Gastrocnemius medialis (tissue), 4 donors: Measurements from ENCODE around the gene ALK. TPM values are rescaled to one million over a fixed set of nuclear protein-coding genes. Genes with fewer than 3 reads are reported as not detected.

Experiments
- ATAC-seq, 2 donors: fragments of 150-250 bp; one replicate each; pipeline ENCODE4 v1.9.1; 2016
- DNase-seq, 2 donors: peaks; one replicate each; pipeline ENCODE4 v3.0.0-alpha.2; 2019
- H3K27ac ChIP-seq, 4 donors: fragments of 200-600 bp; sonication (generic); 1 replicate in 1 of 4; 2 replicates in 3 of 4; pipeline ENCODE4 v1.5.1; 2016 to 2018; ENCODE audit warnings: mild to moderate bottlenecking in 2 of 4, moderate library complexity in 1 of 4
- H3K27me3 ChIP-seq, 3 donors: fragments of 200-600 bp; sonication (generic) in 2 of 3; 1 replicate in 1 of 3; 2 replicates in 2 of 3; pipeline versions ENCODE4 v1.5.1 to v1.6.0; 2016 to 2019; ENCODE audit warnings: mild to moderate bottlenecking in 1 of 3, moderate library complexity in 1 of 3
- H3K36me3 ChIP-seq, 2 donors: fragments of 200-600 bp; sonication (generic) in 1 of 2; one replicate each; pipeline ENCODE4 v1.5.1; 2017 to 2018
- H3K4me1 ChIP-seq, 2 donors: fragments of 200-600 bp; sonication (generic) in 1 of 2; one replicate each; pipeline ENCODE4 v1.5.1; 2016 to 2017; ENCODE audit warnings: mild to moderate bottlenecking in 2 of 2
- H3K4me3 ChIP-seq, 4 donors: fragments of 200-600 bp; sonication (generic) in 3 of 4; 1 replicate in 1 of 4; 2 replicates in 3 of 4; pipeline ENCODE4 v1.5.1; 2016 to 2019; ENCODE audit warnings: mild to moderate bottlenecking in 2 of 4
- H3K9me3 ChIP-seq, 3 donors: fragments of 200-600 bp; sonication (generic) in 2 of 3; 1 replicate in 1 of 3; 2 replicates in 2 of 3; pipeline ENCODE4 v1.5.1; 2016 to 2019
- POLR2A ChIP-seq, 2 donors: fragments of 450-650 bp; IDR thresholded peaks; one replicate each; pipeline ENCODE4 v1.6.1; 2017; ENCODE audit warnings: antibody characterized with exemption in 2 of 2, mild to moderate bottlenecking in 2 of 2, moderate library complexity in 2 of 2
- in situ Hi-C, 4 donors: fragments of 200-750 bp; cut with MboI; loops; one replicate each; pipeline versions ENCODE4 v1.15.0 to v1.8.0; 2017; ENCODE audit warnings: low sequenced_read_pairs in 4 of 4
- intact Hi-C: fragments of 100-400 bp; cut with DNase I; formaldehyde crosslinking; loops from one replicate; pipeline ENCODE4 v1.15.1; 2023; ENCODE audit warnings: low total_unique reads
- total RNA-seq, 4 donors: library from RNA; depleted of rRNA; stranded (reverse); fragments of >200 nt; gene quantifications; one replicate each; pipeline versions ENCODE4 v1.1.0 to v1.2.3, GENCODE V29; 2016
- TF ChIP-seq, protein P1 (sequence below), 5 experiments: fragments of 450-650 bp in 3 of 5; fragments of 200-600 bp in 2 of 5; sonication (generic) in 2 of 5; IDR thresholded peaks in 4 of 5; conservative IDR thresholded peaks in 1 of 5; 1 replicate in 4 of 5; 2 replicates in 1 of 5; pipeline ENCODE4 v1.5.1; 2016 to 2019; ENCODE audit warnings: antibody characterized with exemption in 5 of 5, mild to moderate bottlenecking in 3 of 5, moderate library complexity in 3 of 5

The ALK gene
- total RNA-seq, 4 donors from 2014 or later = not detected

DNA sequence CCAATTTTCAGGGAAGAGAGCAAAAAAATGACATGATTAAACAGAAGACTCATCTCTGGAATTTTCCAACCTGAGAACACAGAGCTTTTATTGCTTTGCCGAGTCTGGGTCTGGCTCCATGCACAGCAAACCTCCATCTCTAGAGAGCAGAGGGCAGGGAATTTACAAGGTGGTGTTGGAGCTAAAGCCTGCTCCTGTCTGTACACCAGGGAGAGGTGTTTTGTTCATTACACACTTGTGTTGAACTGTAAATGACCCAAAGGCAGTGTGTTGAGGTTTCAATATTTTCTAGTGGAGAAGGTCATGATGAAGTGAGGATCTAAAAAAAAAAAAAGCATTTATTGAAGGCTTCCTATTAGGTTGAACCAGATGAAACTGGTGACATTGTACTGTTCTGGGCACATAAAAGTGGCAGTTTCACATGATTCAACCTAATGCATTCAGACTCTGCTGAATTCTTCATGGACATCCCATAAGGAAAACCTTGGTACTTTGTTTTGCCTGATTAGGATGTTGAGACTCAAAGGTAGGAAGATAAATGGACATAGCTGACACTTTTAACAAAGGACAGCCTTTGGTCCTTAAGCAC lies 567.9 kb downstream of the ALK start:
- Histone ChIP-seq H3K27ac (no peak overlapping the region), H3K4me1 (no peaks in the 10 kb centered on the region), H3K36me3 (no peaks in the 10 kb centered on the region), H3K9me3 (no peaks in the 10 kb centered on the region), H3K27me3 (no peaks in the 10 kb centered on the region), H3K4me3 (no peak overlapping the region)
- DNase-seq = no peak
- in situ Hi-C loops (no loop called here), intact Hi-C loops (no loop called here)
- ATAC-seq = no peak
- TF ChIP-seq, protein P1, sequence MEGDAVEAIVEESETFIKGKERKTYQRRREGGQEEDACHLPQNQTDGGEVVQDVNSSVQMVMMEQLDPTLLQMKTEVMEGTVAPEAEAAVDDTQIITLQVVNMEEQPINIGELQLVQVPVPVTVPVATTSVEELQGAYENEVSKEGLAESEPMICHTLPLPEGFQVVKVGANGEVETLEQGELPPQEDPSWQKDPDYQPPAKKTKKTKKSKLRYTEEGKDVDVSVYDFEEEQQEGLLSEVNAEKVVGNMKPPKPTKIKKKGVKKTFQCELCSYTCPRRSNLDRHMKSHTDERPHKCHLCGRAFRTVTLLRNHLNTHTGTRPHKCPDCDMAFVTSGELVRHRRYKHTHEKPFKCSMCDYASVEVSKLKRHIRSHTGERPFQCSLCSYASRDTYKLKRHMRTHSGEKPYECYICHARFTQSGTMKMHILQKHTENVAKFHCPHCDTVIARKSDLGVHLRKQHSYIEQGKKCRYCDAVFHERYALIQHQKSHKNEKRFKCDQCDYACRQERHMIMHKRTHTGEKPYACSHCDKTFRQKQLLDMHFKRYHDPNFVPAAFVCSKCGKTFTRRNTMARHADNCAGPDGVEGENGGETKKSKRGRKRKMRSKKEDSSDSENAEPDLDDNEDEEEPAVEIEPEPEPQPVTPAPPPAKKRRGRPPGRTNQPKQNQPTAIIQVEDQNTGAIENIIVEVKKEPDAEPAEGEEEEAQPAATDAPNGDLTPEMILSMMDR (IDR thresholded peaks at IDR 0.05 in 4 of 5, conservative IDR thresholded peaks at IDR 0.05 in 1 of 5) = no peak
- no peak for TF ChIP-seq POLR2A (IDR thresholded peaks at IDR 0.05)

DNA sequence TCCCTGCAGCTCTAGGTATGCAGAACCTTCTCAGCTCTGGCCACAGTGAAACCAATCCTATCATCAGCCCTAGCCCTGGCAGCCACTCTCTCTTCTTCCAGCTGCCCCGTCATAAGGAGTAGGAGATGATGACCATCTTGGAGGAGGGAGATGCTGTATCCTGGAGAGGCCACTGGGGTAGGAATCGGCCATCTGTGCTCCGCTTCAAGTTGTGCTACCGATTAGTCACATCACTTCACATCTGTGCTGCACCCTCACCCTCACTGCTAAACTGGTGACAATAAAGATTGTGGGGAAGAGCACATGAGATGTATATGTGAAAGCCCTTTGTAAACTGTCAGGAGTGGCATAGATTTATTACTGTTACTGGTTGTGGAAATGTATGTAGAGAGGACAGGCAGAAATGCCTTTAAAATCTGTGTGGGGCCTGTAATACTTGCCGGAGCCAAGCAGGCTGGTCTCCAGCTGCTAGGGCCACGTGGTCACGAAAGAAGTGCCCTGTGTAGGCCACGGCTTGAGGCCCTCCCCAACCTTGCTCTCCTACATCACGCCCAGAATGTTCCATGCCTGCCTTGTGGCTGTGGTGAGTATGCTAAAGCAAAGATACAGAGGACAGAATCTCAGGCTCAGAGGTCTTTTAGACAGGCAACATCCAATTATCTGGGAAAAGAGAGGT lies 569.3 kb downstream of the ALK start:
- H3K36me3 ChIP-seq = no peaks in the 10 kb centered on the region
- H3K4me3 ChIP-seq = no peak overlapping the region
- TF ChIP-seq POLR2A (IDR thresholded peaks at IDR 0.05) = no peak
- TF ChIP-seq, protein P1 (IDR thresholded peaks at IDR 0.05 in 4 of 5, conservative IDR thresholded peaks at IDR 0.05 in 1 of 5) = no peak
- in situ Hi-C loops (no loop called here), intact Hi-C loops (no loop called here)
- no peak for DNase-seq
- H3K27ac ChIP-seq = no peak overlapping the region
- H3K27me3 ChIP-seq = no peaks in the 10 kb centered on the region
- H3K4me1 ChIP-seq = no peaks in the 10 kb centered on the region
- no peaks in the 10 kb centered on the region for H3K9me3 ChIP-seq
- ATAC-seq = no peak

DNA sequence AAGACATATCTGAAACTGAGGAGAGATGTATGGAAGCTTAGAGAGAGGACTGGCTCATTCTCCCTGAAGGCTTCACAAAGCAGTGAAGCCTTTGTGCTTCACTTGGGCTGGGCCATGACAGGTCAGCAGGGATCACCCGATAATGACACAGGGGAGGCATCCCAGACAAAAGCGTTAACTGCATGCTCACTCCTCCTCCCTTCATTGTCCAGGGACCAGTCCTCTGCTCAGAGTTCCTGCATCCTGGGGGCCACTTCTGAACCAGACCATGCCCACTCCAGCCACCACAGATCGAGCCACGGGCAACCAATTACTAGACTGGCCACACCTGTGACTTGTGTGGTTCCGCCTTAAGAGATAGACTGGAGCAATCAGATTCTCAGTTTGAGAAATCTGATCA lies 570.1 kb downstream of the ALK start:
- Histone ChIP-seq H3K4me3 (no peak overlapping the region), H3K27me3 (no peaks in the 10 kb centered on the region), H3K36me3 (no peaks in the 10 kb centered on the region), H3K27ac (no peak overlapping the region), H3K4me1 (no peaks in the 10 kb centered on the region), H3K9me3 (no peaks in the 10 kb centered on the region)
- no peak for ATAC-seq
- no peak for DNase-seq
- TF ChIP-seq, protein P1 (IDR thresholded peaks at IDR 0.05 in 4 of 5, conservative IDR thresholded peaks at IDR 0.05 in 1 of 5) = no peak
- TF ChIP-seq POLR2A (IDR thresholded peaks at IDR 0.05) = no peak
- in situ Hi-C loops (no loop called here), intact Hi-C loops (no loop called here)

DNA sequence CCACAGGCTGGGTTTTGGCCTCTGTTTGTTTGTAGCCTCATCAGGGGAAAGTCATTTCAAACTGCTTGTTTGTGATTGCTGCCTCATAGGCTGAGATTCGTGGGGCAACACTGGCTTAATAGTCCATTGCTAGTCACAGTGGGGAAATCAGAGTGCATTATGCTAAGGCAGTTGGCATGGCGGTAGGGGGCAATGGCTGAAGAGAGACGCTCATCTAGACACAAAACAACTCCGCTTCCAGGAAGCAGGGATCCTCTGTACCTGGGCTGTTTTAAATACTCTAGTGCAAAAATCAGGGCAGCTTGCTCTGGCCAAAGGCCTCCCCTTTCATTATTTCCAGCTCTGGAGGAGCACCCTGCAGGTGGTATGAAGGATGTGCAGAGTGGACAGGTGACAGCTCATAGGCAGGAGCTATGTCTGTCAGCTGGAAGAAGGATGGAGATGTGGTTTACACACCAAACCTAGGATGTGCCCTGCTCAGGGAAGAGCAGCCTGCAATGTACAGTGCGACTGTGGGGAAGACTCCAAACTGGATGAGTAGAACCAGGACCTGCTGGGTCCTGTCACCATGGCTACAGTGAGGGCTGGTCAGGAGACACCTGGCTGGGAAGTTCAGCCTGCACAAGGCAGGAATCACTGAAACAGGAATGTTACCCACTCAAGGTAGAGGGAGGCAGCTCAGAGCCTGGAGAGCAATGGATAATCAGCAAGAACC lies 571.9 kb downstream of the ALK start:
- no peak overlapping the region for H3K4me3 ChIP-seq
- no peaks in the 10 kb centered on the region for H3K9me3 ChIP-seq
- in situ Hi-C loops = no loop called here
- intact Hi-C loops = no loop called here
- no peaks in the 10 kb centered on the region for H3K27me3 ChIP-seq
- no peak for TF ChIP-seq POLR2A (IDR thresholded peaks at IDR 0.05)
- TF ChIP-seq, protein P1 (IDR thresholded peaks at IDR 0.05 in 4 of 5, conservative IDR thresholded peaks at IDR 0.05 in 1 of 5) = no peak
- no peak for DNase-seq
- ATAC-seq = no peak
- H3K27ac ChIP-seq = no peak overlapping the region
- H3K36me3 ChIP-seq = no peaks in the 10 kb centered on the region
- no peaks in the 10 kb centered on the region for H3K4me1 ChIP-seq
